T-helper 17 cell (primary cell): ENCODE data around the gene SMIM11. TPM values are rescaled to one million over a fixed set of nuclear protein-coding genes. Genes with fewer than 3 reads are reported as not detected.
"Not testable (repeated sequence)": the region's sequence is repeated elsewhere in the genome, so short reads cannot be mapped to it uniquely, and the experiment has no call there.

ENCODE experiments used
- ATAC-seq: fragments of 150-1000 bp; cut with Tn5 transposase; 2 replicates; pipeline ENCODE4 v1.10.0; 2021; ENCODE audit warnings: mild to moderate bottlenecking, moderate library complexity
- DNase-seq, 3 donors: peaks; one replicate each; pipeline versions ENCODE4 v3.0.0 to v3.0.0-alpha.2; 2020 to 2021
- H3K9me3 ChIP-seq: one replicate; pipeline ENCODE4 v1.7.0; 2013; ENCODE audit warnings: low read length, mild to moderate bottlenecking; ENCODE audit not compliant: control insufficient read depth, poor library complexity, severe bottlenecking
- H3K27ac Mint-ChIP-seq: one replicate; pipeline ENCODE4 v1.8.0; 2022; ENCODE audit warnings: mild to moderate bottlenecking, moderate library complexity, mixed read lengths
- H3K27me3 Mint-ChIP-seq: one replicate; pipeline ENCODE4 v1.8.0; 2022; ENCODE audit warnings: mixed read lengths
- H3K36me3 Mint-ChIP-seq: one replicate; pipeline ENCODE4 v1.8.0; 2022; ENCODE audit warnings: low read depth, mixed read lengths
- H3K4me1 Mint-ChIP-seq: one replicate; pipeline ENCODE4 v1.8.0; 2022; ENCODE audit warnings: mild to moderate bottlenecking, mixed read lengths
- H3K4me3 Mint-ChIP-seq: one replicate; pipeline ENCODE4 v1.8.0; 2022; ENCODE audit warnings: mild to moderate bottlenecking, moderate library complexity, mixed read lengths
- total RNA-seq, 4 donors: library from RNA in 2 of 4; stranded (reverse) in 2 of 4; gene quantifications; one replicate each; pipeline ENCODE4 v1.2.3 and lab custom pipeline; 2022 to 2026

The SMIM11 gene
- 1 to 10 TPM in 1 of 2 donors, under 1 TPM in 1; 0.90 to 4.3 TPM for total RNA-seq
- total RNA-seq (lab: John Stamatoyannopoulos, UW), result 0.68 to 1.5 reads per million in 2 donors

GRCh38 chr21:34374940-34375618 is at the start of gene SMIM11:
SMIM11 (plus strand) TSS chr21:34375507; CDS start chr21:34379505, 3,998 bp downstream.
- not testable (repeated sequence) for H3K4me1 Mint-ChIP-seq, H3K36me3 Mint-ChIP-seq, H3K4me3 Mint-ChIP-seq, DNase-seq, H3K27ac Mint-ChIP-seq, H3K9me3 ChIP-seq
- ATAC-seq, result peak; percentile 97
- H3K27me3 Mint-ChIP-seq, result peaks cover 12% of the 10 kb centered on the region

- no peaks in the 10 kb centered on the region for H3K4me1 Mint-ChIP-seq
- no peak overlapping the region for H3K4me3 Mint-ChIP-seq
- no peaks in the 10 kb centered on the region for H3K9me3 ChIP-seq
- H3K27me3 Mint-ChIP-seq, result peaks cover 6% of the 10 kb centered on the region
- DNase-seq, result no peak
- no peak overlapping the region for H3K27ac Mint-ChIP-seq
- ATAC-seq, result no peak
- no peaks in the 10 kb centered on the region for H3K36me3 Mint-ChIP-seq
Measured at GRCh38 chr21:34330055-34330454, 45.3 kb upstream of the SMIM11 start.

- Mint-ChIP-seq H3K36me3 (no peaks in the 10 kb centered on the region), H3K27me3 (peaks cover 9% of the 10 kb centered on the region), H3K4me1 (no peaks in the 10 kb centered on the region), H3K4me3 (no peak overlapping the region), H3K27ac (no peak overlapping the region)
- ATAC-seq (no peak), DNase-seq (no peak)
- H3K9me3 ChIP-seq, result no peaks in the 10 kb centered on the region
Measured at GRCh38 chr21:34331726-34332125, 43.6 kb upstream of the SMIM11 start.

- ATAC-seq (no peak), DNase-seq (no peak)
- no peak overlapping the region for H3K4me3 Mint-ChIP-seq
- H3K36me3 Mint-ChIP-seq, result no peaks in the 10 kb centered on the region
- no peak overlapping the region for H3K27ac Mint-ChIP-seq
- no peaks in the 10 kb centered on the region for H3K9me3 ChIP-seq
- peaks cover 13% of the 10 kb centered on the region for H3K27me3 Mint-ChIP-seq
- H3K4me1 Mint-ChIP-seq, result no peaks in the 10 kb centered on the region
Measured at GRCh38 chr21:34332347-34332746, 43.0 kb upstream of the SMIM11 start.

- H3K4me3 Mint-ChIP-seq, result no peak overlapping the region
- DNase-seq (no peak), ATAC-seq (no peak)
- H3K27ac Mint-ChIP-seq, result no peak overlapping the region
- no peaks in the 10 kb centered on the region for H3K36me3 Mint-ChIP-seq
- H3K9me3 ChIP-seq, result no peaks in the 10 kb centered on the region
- peaks cover 14% of the 10 kb centered on the region for H3K27me3 Mint-ChIP-seq
- H3K4me1 Mint-ChIP-seq, result no peaks in the 10 kb centered on the region
Measured at GRCh38 chr21:34333121-34333739, 42.1 kb upstream of the SMIM11 start.

GRCh38 chr21:34335316-34335715 is 40.0 kb upstream of the SMIM11 start:
- Mint-ChIP-seq H3K4me3 (no peak overlapping the region), H3K27ac (no peak overlapping the region), H3K36me3 (peaks cover 2% of the 10 kb centered on the region), H3K27me3 (peaks cover 29% of the 10 kb centered on the region), H3K4me1 (no peaks in the 10 kb centered on the region)
- no peak for DNase-seq
- no peak for ATAC-seq
- no peaks in the 10 kb centered on the region for H3K9me3 ChIP-seq

GRCh38 chr21:34336245-34336644 is 39.1 kb upstream of the SMIM11 start:
- H3K9me3 ChIP-seq, result no peaks in the 10 kb centered on the region
- DNase-seq (no peak), ATAC-seq (no peak)
- no peaks in the 10 kb centered on the region for H3K4me1 Mint-ChIP-seq
- peaks cover 36% of the 10 kb centered on the region for H3K27me3 Mint-ChIP-seq
- no peak overlapping the region for H3K4me3 Mint-ChIP-seq
- no peak overlapping the region for H3K27ac Mint-ChIP-seq
- peaks cover 2% of the 10 kb centered on the region for H3K36me3 Mint-ChIP-seq

GRCh38 chr21:34336756-34337391 is 38.4 kb upstream of the SMIM11 start:
- no peak for DNase-seq
- ATAC-seq, result no peak
- Mint-ChIP-seq H3K27ac (no peak overlapping the region), H3K27me3 (peaks cover 36% of the 10 kb centered on the region), H3K4me1 (no peaks in the 10 kb centered on the region), H3K36me3 (peaks cover 2% of the 10 kb centered on the region), H3K4me3 (no peak overlapping the region)
- no peaks in the 10 kb centered on the region for H3K9me3 ChIP-seq

GRCh38 chr21:34337741-34338140 is 37.6 kb upstream of the SMIM11 start:
- ATAC-seq (no peak), DNase-seq (no peak)
- Mint-ChIP-seq H3K4me1 (no peaks in the 10 kb centered on the region), H3K4me3 (no peak overlapping the region), H3K27me3 (peaks cover 36% of the 10 kb centered on the region), H3K27ac (no peak overlapping the region), H3K36me3 (peaks cover 2% of the 10 kb centered on the region)
- H3K9me3 ChIP-seq, result no peaks in the 10 kb centered on the region

- no peak for DNase-seq
- Mint-ChIP-seq H3K27me3 (peaks cover 36% of the 10 kb centered on the region), H3K4me3 (no peak overlapping the region), H3K36me3 (peaks cover 2% of the 10 kb centered on the region), H3K4me1 (no peaks in the 10 kb centered on the region), H3K27ac (no peak overlapping the region)
- no peak for ATAC-seq
- H3K9me3 ChIP-seq, result no peaks in the 10 kb centered on the region
Measured at GRCh38 chr21:34338226-34338625, 37.1 kb upstream of the SMIM11 start.

GRCh38 chr21:34340061-34340460 is 35.2 kb upstream of the SMIM11 start:
- Mint-ChIP-seq H3K36me3 (peaks cover 2% of the 10 kb centered on the region), H3K4me3 (no peak overlapping the region), H3K27ac (no peak overlapping the region), H3K27me3 (peaks cover 36% of the 10 kb centered on the region), H3K4me1 (no peaks in the 10 kb centered on the region)
- H3K9me3 ChIP-seq, result no peaks in the 10 kb centered on the region
- no peak for DNase-seq
- no peak for ATAC-seq

GRCh38 chr21:34342476-34342875 is 32.8 kb upstream of the SMIM11 start:
- Mint-ChIP-seq H3K4me3 (no peak overlapping the region), H3K4me1 (peaks cover 2% of the 10 kb centered on the region), H3K36me3 (peaks cover 2% of the 10 kb centered on the region), H3K27me3 (peaks cover 29% of the 10 kb centered on the region), H3K27ac (no peak overlapping the region)
- DNase-seq (no peak), ATAC-seq (no peak)
- H3K9me3 ChIP-seq, result no peaks in the 10 kb centered on the region

- no peak overlapping the region for H3K4me3 Mint-ChIP-seq
- peaks cover 2% of the 10 kb centered on the region for H3K36me3 Mint-ChIP-seq
- peaks cover 22% of the 10 kb centered on the region for H3K27me3 Mint-ChIP-seq
- H3K4me1 Mint-ChIP-seq, result peaks cover 6% of the 10 kb centered on the region
- H3K27ac Mint-ChIP-seq, result no peak overlapping the region
- no peak for ATAC-seq
- H3K9me3 ChIP-seq, result no peaks in the 10 kb centered on the region
- DNase-seq, result no peak
Measured at GRCh38 chr21:34343347-34343746, 32.0 kb upstream of the SMIM11 start.
